HG03378 (cell line): Measurements from ENCODE around the gene OXER1.
A peak's percentile ranks its signal among the peaks of the same experiment; 100 is the strongest.

Source experiments
- ATAC-seq: cut with Tn5 transposase; IDR thresholded peaks from one replicate; pipeline ENCODE4 v1.9.1; 2021; ENCODE audit warnings: mild to moderate bottlenecking, moderate library complexity; ENCODE audit not compliant: unreplicated experiment

The OXER1 gene, protein sequence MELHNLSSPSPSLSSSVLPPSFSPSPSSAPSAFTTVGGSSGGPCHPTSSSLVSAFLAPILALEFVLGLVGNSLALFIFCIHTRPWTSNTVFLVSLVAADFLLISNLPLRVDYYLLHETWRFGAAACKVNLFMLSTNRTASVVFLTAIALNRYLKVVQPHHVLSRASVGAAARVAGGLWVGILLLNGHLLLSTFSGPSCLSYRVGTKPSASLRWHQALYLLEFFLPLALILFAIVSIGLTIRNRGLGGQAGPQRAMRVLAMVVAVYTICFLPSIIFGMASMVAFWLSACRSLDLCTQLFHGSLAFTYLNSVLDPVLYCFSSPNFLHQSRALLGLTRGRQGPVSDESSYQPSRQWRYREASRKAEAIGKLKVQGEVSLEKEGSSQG

DNA sequence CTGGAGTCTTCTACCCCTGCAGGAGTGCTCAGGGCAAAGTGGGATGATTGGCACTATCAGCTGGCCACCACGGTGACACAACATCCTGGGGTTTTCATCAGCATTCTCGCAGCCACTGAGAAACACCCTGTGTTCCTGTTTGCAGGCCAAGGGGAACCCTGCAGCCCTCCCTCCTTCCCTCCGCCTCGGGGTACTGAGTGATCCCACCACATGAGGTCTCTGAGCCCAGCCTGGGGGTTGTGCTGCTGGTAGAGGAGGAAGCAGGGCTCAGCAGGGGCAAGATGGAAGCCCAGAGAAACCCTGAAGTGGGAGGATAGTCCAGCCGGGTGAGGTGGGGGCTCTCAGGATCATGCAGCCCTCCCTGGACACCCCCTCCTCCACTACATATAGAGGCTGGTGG, at the start of gene OXER1:
TSS of gene OXER1 (minus strand) at position 40 of the 400 bp plus-strand sequence. CDS start 73 bp downstream, outside the sequence.
- no peak for ATAC-seq

DNA sequence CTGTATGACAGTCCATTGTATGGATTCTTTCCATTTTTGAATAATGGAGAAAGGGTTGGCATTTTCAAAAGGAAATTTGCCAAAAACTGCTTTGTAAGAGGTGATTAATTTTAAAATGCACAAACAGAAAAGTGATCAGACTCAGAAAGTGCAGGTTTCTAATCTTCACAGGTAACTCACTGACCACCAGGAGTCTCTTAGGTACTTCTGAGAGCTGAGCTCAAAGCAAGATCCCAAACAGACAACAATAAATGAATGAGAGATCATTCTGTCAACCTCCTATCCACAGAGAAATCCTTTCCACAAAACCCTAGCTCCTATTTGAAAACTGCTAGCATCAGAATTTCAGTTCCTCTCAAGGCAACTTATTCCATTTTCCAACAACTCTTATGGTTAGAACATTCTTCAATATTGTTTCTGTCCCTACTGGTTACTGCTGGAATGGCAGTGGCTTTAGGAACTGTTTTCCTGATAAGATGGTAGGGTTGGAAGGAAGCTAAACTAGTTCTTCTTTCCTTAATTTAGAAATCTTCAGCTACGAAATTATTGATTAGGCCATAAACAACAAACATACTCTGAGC, 49.1 kb upstream of the OXER1 start:
- ATAC-seq: no peak

DNA sequence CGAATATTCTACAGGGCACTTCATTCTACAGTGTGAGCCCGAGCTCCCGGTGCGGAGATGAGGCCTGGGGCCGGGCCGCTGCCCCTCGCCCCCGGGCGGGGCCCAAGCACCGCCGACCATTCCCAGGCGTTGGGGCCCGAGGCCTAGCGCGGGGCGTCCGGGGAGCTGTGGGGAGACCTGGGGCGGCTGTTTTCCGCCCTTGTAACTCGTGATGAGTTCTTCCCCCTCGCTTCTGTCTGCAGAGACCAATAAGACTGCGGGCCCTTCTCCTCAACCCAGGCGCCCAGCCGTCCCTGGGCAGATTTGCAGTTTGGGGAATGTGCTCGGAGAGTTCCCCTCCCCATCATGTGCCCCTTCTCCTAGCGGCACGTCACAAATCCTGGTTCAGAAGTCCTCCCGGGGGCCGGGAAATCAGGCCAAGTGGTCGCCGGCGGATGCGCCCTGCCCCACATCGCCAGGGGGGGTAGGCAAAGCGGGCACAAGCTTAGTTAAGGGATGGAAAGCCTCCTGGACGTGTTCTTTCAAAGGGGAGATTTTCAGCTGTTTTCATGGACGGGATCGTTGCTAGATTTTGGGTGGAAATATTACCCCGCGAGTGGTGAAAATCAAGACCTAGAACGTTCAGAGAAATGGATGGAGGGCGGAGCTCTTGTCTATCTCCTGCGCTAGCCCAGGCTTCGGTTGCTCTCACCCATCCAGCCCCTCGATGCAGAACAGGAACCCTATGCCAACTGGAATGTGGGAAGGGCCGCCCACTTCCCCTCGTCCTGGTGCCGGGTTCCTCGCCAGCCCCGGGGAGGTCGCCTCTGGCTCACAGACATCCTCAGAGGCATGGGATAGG, 47.3 kb upstream of the OXER1 start:
- peak; percentile 9 for ATAC-seq

DNA sequence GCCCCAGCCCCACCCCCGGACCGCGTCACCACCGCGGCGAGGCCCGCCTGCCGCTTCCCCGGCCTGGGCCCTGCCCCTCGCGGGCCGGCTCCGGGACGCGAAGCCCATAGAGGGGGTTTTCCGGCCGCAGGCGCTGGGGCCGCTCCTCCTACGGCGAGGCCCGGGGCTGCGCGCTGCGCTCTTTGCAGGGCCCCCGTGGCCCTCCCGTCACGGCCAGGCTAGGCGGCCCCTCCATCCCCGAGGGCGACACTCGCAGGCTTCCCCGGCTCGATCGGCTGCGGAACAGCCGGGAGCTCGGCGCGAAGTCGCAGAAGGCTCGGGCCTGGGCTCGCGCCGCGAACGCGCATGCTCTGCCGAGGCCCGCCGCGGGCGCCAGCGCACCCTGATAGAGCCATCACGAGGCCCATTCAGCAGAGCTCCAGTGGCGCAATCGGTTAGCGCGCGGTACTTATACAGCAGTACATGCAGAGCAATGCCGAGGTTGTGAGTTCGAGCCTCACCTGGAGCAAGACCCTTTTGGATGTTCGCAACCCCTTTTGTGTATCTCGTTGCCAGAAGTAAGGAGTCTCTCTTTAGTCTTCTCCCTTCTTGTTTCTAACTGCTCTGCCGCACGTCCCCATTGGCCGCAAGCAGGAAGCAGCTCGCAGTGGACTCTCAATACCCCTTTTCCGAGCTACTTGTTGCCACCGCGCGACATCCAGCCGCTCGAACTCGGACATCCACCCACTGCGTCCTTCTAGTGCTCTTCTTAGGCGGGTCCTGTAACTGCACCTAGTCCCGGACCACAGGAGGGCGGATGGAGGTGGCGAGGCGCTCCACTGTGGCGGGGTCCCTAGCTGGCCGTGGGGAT, 46.4 kb upstream of the OXER1 start:
- peak; percentile 75 for ATAC-seq

DNA sequence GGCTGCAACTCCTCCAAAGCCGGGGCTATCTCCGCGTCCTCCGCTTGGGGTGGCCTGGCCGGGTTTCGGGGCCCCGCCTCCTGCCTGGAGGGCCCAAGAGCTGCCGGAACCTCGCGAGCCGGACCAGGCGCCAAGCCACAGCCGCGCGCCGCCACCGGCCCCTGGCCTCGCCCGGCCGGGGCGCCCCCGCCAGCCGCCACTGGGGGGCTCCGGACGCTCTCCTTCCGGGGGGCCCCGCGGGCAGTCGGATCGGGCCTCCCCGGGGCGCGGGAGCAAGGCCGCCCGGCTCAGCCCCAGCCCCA, 45.8 kb upstream of the OXER1 start:
- peak; percentile 29 for ATAC-seq

DNA sequence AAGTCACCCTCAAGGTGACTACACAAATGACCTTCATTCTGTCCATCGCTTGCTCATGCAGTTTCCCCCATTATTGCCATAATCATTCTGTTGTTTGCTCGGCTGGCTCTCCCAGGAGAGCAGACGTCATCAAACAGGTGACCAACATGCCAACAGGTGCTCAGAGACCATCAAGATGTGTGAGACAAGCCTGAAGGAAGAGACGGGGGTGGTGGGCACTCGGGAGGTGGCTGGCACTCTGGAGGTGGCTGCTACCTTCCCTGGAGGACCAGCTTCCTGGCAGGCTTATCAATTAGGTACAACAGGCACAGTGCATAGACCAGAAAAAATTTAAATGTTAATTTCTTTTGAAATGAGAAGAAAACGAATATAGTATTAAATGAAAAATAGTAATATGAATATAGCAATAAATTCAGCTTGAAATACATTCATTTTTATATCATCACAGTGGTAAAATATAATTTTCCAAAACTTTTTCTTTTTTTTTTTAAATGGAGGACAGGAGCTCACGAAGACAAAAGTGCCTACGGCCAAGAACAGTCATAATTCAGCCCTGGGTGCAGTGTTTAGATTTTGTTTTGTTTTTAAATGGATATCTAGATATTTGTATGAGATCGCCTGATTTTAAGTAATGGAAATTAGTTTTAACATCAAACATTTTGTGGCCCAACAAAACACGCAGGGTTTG, 45.3 kb upstream of the OXER1 start:
- no peak for ATAC-seq

DNA sequence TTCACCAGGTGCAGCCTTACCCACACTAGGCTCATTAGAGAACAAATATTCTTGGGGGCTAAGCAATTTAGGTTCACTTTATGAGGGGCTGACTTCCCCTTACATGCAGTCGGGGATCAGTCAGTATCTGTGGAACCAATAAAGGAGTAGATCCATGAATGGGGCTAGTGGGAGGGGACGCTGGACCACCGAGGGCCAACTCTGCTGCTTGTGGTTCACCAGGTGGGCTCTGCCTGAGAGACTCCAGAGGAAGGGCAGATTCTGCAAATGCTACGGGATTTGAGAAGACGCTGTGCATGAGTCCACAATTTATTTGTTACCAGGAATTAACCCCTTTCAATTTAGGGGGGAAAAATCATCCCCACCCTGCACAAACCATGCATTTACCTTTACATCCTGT, 44.4 kb upstream of the OXER1 start:
- ATAC-seq: no peak

DNA sequence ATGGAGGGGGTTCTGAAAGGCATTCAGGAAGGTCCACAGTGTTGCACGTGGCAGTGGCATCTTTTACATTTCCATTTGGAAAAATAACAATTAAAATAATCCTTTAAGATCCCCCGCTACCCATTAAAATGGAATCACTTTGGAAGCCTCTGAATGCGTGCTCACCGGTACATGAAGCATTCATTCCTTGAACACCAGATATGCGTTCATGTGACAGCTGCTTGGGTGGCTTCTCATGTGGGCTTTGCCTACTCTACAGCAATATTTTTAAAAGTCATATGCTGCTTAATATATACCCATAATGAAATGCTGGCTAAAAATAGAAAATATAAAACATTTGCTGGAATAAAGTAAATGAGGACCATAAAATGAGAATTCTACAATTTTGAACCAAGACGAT, 42.9 kb upstream of the OXER1 start:
- ATAC-seq: no peak

DNA sequence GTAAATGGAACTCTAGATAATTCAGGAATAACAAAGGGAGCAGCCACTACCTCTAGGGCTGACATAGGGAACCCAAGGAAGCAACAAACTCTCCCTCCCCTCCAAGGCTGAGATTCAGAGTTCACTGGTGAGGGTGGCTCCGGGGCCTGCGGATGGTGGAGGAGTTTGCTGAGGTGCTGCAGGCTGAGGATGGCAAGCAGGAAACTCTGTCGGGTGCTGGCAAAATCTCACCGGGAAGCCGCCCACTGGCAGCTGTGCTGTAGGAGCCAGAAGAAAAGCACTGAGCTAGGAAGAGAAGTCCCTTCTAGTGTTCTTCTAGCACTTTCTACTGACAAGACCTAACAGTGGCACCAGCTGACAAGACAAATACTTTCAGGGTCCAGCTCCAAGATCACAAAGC, 41.0 kb upstream of the OXER1 start:
- ATAC-seq: no peak

DNA sequence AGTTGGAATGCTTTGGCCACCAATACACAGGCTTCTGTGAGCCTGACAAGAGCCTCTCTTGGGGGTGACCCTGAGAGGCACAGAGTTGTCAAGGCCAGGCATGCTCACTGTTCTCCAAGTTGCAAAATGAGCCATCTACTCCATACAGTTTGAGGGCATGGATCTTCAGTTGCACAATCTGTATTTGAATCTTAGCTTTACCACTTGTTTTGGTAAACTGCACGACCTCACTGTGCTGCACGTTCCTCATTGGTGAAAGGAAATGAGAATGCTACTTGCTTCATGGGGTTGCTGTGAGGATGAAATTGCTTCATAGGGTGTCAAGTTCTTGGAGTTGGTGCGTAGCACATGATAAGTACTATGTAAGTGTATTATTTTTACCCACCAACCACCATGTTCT, 40.4 kb upstream of the OXER1 start:
- ATAC-seq: no peak

DNA sequence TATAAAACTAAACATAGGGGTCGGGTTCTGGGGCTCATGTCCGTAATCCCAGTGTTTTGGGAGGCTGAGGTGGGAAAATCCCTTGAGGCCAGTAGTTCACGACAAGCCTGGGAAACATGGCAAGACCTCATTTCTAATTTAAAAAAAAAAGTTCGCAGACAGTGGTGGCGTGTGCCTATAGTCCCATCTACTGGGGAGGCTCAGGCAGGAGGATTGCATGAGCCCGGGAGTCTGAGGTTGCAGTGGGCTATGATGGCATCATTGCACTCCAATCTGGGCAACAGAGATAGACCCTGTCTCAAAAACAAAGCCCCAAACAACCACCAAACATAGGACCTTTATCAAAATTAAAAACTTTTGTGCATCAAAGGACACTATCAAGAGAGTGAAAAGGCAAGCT, 38.2 kb upstream of the OXER1 start:
- no peak for ATAC-seq

DNA sequence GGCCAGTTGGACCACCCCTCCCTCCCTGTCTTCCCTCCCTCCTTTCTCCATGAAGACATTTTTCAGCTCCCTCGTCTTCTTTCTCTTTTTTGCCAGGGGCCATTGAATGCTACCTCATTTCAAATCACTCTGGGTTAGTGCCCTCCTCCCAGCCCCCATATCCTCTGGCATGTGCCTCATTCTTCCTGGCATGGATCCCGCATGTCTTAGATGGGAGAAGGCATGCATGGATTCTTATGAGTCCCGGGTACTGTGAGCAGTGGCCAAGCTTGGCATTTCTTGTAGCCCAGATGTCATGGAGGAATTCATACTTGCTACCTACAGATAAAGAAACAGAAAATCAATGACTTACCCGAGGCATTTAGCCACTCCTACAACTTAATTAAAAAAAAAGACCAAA, 37.4 kb upstream of the OXER1 start:
- no peak for ATAC-seq

DNA sequence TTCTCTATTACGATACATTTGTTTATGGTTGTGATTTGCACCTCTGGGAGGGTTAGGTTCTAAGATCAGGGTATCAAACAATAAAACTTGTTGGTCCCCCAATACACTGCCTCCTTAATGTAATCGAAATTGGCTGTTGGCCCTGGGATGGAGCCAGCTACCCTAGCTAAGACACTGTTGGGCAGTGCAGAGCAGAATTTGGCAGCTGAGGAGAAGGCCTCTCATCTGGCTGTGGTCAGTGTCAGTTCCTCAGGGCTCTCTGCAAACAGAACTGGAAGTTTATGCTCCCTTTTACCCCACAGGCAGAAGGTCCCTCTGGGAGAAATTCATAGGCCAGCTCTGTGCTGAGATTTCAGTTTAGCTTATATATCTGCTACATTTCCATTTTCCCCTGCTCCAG, 37.0 kb upstream of the OXER1 start:
- no peak for ATAC-seq

DNA sequence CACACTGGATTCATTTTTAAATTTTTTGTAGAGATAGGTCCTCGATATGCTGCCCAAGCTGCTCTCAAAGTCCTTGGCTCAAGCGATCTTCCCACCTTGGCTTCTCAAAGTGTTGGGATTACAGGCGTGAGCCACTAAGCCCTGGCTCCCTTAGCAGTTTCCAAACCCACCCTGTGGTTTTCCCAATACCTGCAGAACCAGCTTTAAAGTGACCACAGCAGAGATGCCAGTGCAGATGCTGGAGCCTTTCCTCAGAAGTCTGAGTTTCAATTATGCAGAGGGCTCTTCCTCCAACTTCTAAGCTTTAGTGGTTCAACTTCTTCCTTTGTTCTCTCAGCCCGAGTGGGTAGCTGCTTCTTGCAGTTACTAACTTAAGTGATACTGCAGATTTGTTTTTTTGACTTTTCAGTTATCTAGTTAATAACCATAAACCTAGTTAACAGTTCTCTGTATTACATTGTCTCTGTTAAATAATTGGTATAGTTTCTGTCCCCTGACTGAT, 36.6 kb upstream of the OXER1 start:
- no peak for ATAC-seq

DNA sequence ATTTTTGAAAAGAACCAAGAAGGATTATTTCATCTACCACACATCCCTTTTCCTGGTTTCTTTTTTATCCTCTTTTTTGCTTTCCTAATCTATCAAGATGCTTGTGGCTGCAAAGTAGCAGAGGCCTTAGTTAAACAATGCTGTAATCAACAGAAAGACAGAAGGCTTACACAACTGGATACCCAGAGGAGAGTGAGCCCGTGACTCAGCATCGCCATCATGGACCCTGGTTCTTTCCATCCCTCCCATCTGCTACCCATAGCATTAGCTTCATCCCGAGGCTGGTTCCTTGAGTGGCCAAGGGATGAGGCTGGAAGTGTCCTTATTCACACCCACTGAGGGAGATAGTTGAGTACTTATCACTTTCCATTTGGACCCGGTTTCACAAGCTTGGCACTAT, 35.9 kb upstream of the OXER1 start:
- ATAC-seq: no peak

DNA sequence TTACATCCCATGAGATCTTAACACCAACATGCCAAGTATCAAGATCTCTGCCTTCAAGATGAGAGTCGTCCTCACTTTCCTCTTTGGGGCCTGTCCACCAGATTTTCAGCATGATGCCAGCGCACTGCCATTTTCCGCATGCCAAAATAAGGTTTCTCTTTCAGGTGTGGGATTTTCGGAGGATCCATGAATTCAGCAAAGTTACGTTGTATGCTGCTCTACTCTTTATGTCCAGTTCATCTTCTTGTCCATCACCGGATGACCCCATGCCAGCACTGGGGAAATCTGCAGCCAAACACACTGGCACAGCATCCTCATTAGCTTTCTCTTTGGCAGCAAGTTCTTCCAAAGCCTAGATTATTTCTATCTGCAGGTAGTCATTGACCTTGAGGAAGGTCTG, 33.3 kb upstream of the OXER1 start:
- ATAC-seq: no peak

DNA sequence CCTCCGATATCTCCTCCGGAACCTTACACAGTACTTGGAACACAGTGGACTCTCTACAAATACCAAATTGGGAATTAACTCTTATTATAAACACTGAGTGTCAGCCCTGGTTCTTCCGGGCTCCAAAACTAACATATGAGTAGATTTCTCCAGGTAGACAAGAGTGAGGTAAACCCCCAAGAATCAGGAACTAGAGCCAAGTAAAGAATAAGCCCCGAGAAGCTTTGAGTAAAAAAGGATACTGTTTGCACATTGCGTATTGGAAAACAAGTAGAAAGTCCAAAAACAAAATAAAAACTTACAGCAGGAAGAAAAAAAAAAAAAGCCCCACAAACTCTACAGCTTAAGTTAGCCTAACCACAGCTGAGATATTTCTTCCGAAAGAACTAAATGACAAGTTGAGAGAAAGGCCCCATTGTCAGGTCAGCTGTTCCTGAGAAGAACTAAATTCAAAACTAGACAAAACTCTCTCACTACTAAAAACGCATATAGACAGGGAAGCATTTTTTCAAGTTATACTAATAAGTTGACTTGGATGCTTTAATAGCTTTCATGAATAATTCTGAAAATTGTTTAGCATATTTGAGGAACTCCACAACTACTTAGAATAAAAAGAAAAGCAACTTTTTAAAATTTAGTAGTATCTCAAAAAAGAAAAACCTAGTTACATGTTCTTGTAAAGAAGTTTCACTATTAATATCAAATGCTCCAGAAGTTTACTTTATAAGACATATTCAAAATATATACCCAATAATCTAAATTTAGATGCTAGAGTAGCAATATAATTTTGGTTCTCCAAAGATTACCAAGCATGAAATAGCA, 32.7 kb upstream of the OXER1 start:
- no peak for ATAC-seq

DNA sequence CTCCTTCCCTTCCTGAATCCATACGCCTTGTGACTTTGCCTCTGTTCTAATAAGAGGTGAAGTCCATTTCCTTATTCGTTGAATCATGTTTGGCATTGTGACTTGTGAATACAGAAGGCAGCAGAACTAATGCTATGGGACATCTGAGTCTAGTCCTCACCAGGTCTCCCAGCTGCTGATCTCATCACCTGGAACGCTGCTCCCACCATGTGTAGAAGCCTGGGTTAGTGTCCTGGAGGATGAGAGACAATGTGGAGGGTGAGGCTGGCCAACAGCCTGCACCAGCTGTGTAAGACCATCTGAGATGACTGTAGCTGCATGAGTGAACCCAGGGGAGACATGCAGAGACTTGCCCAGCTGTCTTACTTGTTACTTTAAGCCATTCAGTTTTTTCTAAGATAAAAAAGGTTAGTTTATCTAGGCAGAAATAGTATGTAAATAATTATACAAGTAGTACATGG, 31.9 kb upstream of the OXER1 start:
- peak; percentile 35 for ATAC-seq

DNA sequence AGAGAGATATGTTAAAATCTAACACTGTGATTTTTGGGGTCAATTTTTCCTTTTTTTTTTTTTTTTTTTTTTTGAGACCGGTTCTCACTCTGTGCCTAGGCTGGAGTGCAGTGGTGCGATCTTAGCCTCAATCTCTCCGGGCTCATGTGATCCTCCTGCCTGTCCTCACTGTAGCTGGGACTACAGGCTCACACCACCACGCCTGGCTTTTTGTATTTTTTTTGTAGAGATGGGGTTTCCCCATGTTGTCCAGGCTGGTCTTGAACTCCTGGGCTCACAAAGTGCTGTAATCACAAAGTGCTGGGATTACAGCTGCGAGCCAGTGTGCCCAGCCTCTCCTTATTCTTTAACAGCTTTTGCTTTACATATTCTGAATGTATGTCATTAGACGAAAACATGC, 31.3 kb upstream of the OXER1 start:
- ATAC-seq: no peak
